ENCODE data around the gene HS3ST5. TPM values are rescaled to one million over a fixed set of nuclear protein-coding genes. Genes with fewer than 3 reads are reported as not detected.

Gene HS3ST5
- total RNA-seq, 2 donors from 2014 or later: 0.05 to 0.16 TPM

- H3K4me3 ChIP-seq: no peak overlapping the region
- intact Hi-C loops (cut with DNase I): no loop called here
- TF ChIP-seq CTCF (IDR thresholded peaks at IDR 0.05): no peak
- no peaks in the 10 kb centered on the region for H3K9me3 ChIP-seq
- H3K27ac ChIP-seq: no peak overlapping the region
- H3K9ac ChIP-seq (ENCODE audit: low read depth in 2 of 2, low read length in 2 of 2): no peak overlapping the region
- no peaks in the 10 kb centered on the region for H3K4me1 ChIP-seq
- DNase-seq: no peak
- H3K36me3 ChIP-seq: no peaks in the 10 kb centered on the region
- no peaks in the 10 kb centered on the region for H3K27me3 ChIP-seq
These were observed 55.4 kb downstream of the HS3ST5 start for GRCh38 chr6:114287461-114287860.

DNA sequence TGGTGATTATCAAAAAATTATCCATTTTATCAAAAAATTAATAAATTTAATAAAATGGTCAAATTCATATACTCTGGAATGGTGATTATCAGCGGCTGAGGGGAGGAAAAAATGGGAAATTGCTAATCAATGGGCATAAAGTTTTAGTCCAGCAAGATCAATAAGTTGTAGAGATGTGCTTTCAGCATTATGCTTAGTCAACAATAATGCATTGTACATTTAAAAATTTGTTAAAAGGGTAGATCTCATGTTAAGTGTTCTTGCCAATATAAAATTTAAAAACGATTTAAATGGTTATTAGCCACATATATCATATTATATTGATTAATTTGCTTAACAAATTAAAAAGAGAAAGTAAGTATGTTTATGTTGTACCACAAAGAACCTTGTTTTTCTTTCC lies 56.6 kb downstream of the HS3ST5 start:
- intact Hi-C loops (cut with DNase I): no loop called here
- Histone ChIP-seq H3K4me3 (no peak overlapping the region), H3K9ac (ENCODE audit: low read depth in 2 of 2, low read length in 2 of 2) (no peak overlapping the region), H3K27ac (no peak overlapping the region), H3K9me3 (no peaks in the 10 kb centered on the region), H3K4me1 (no peaks in the 10 kb centered on the region), H3K36me3 (no peaks in the 10 kb centered on the region), H3K27me3 (no peaks in the 10 kb centered on the region)
- no peak for DNase-seq
- no peak for TF ChIP-seq CTCF (IDR thresholded peaks at IDR 0.05)

DNA sequence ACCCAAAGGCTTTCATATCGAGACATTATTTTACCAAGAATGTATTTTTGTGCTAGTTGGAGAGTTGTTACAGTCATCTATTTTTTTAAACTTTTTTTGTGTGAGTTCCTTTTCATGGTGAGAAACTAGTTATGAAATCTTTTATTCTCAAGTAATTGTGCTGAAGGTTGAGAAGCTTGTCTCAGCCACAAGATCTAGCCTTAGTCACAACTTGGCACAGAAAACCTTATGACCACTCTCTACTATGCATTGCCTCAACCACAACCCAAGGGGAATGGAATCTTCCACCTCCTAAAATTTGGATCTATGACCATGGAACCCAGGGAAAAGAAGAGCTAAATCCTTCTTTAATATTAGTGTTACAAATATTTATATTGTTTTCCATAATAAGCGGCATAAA lies 58.5 kb downstream of the HS3ST5 start:
- Histone ChIP-seq H3K4me3 (no peak overlapping the region), H3K36me3 (no peaks in the 10 kb centered on the region), H3K9ac (ENCODE audit: low read depth in 2 of 2, low read length in 2 of 2) (no peak overlapping the region), H3K27ac (no peak overlapping the region), H3K9me3 (no peaks in the 10 kb centered on the region), H3K27me3 (no peaks in the 10 kb centered on the region), H3K4me1 (no peaks in the 10 kb centered on the region)
- DNase-seq: no peak
- intact Hi-C loops (cut with DNase I): no loop called here
- TF ChIP-seq CTCF (IDR thresholded peaks at IDR 0.05): no peak

- intact Hi-C loops (cut with DNase I): no loop called here
- Histone ChIP-seq H3K4me3 (no peak overlapping the region), H3K27me3 (no peaks in the 10 kb centered on the region), H3K36me3 (no peaks in the 10 kb centered on the region), H3K9me3 (no peaks in the 10 kb centered on the region), H3K9ac (ENCODE audit: low read depth in 2 of 2, low read length in 2 of 2) (no peak overlapping the region), H3K4me1 (no peaks in the 10 kb centered on the region), H3K27ac (no peak overlapping the region)
- TF ChIP-seq CTCF (IDR thresholded peaks at IDR 0.05): no peak
- DNase-seq: no peak
These were observed 60.5 kb downstream of the HS3ST5 start for GRCh38 chr6:114282292-114282691.

DNA sequence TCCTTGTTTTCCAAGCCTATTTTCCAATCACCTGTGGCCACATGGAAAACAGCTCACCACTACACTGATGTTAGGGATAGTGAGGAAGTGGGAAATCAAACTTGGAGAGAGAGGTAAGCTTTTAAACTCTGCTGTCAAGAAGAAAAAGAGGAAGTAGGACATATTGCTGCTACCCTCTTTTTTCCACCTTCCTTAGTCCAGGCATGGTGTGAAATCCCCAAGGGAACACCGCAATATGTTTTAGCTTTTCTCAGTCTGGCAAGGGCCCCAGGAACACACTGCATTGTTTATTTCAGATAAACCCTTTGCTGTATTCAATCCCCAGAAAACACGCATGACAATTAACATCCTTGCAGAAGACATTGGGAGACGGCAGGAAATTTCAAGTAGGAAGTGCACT lies 61.3 kb downstream of the HS3ST5 start:
- DNase-seq: no peak
- Histone ChIP-seq H3K36me3 (no peaks in the 10 kb centered on the region), H3K27ac (no peak overlapping the region), H3K27me3 (no peaks in the 10 kb centered on the region), H3K4me1 (no peaks in the 10 kb centered on the region), H3K9me3 (no peaks in the 10 kb centered on the region), H3K9ac (ENCODE audit: low read depth in 2 of 2, low read length in 2 of 2) (no peak overlapping the region), H3K4me3 (no peak overlapping the region)
- intact Hi-C loops (cut with DNase I): no loop called here
- TF ChIP-seq CTCF (IDR thresholded peaks at IDR 0.05): no peak

All from colonic mucosa (tissue), 4 donors.